ENCODE data around the gene HS3ST5.

DNA sequence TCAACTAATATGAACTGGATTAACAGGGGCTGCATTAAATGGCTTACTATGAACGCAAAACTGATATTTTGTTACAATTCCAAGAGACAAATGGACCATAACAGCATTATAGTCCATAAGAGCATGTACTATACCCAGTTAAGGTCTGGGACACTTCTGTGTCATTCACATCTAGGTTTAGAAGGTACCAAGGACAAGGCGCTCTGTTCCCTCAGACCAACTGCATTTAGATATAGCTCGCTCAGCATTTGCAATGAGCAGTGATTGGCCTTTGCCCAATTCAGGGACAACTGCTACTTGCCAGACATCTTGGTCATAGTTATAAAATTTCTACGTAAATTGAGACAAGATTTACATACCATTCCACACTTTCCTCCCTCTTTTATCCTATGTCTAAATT lies 132.4 kb downstream of the HS3ST5 start:
- TF ChIP-seq, protein P1, sequence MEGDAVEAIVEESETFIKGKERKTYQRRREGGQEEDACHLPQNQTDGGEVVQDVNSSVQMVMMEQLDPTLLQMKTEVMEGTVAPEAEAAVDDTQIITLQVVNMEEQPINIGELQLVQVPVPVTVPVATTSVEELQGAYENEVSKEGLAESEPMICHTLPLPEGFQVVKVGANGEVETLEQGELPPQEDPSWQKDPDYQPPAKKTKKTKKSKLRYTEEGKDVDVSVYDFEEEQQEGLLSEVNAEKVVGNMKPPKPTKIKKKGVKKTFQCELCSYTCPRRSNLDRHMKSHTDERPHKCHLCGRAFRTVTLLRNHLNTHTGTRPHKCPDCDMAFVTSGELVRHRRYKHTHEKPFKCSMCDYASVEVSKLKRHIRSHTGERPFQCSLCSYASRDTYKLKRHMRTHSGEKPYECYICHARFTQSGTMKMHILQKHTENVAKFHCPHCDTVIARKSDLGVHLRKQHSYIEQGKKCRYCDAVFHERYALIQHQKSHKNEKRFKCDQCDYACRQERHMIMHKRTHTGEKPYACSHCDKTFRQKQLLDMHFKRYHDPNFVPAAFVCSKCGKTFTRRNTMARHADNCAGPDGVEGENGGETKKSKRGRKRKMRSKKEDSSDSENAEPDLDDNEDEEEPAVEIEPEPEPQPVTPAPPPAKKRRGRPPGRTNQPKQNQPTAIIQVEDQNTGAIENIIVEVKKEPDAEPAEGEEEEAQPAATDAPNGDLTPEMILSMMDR (optimal IDR thresholded peaks at IDR 0.05 in 1 of 3, IDR thresholded peaks at IDR 0.05 in 1 of 3, conservative IDR thresholded peaks at IDR 0.05 in 1 of 3; ENCODE audit: extremely low read depth in 1 of 3, insufficient read depth in 2 of 3, low read length in 3 of 3): no peak
- no peak for TF ChIP-seq EZH2 (IDR thresholded peaks at IDR 0.05; ENCODE audit: low read length)
